Measurements from ENCODE around the gene TRAM2. TPM values are rescaled to one million over a fixed set of nuclear protein-coding genes. Genes with fewer than 3 reads are reported as not detected.

The TRAM2 gene
- total RNA-seq, 4 donors from 2014 or later, result 13.3 to 23.8 (median 18.5) TPM

GRCh38 chr6:52523378-52524142, 53.3 kb downstream of the TRAM2 start:
- Histone ChIP-seq H3K9me3 (no peaks in the 10 kb centered on the region), H3K4me3 (no peak overlapping the region), H3K36me3 (peaks cover 0 to 6% (median 0%) of the 10 kb centered on the region in 4 donors), H3K27ac (replicated peaks in 1 of 4) (peak overlapping the region in 3 of 4 donors; percentile 66 to 80 (median 75)), H3K4me1 (peaks cover 37 to 51% (median 50%) of the 10 kb centered on the region in 4 donors), H3K27me3 (no peaks in the 10 kb centered on the region)
- intact Hi-C loops (cut with DNase I), result no loop called here
- TF ChIP-seq POLR2A (IDR thresholded peaks at IDR 0.05; ENCODE audit: low read depth) (no peak), EP300 (IDR thresholded peaks at IDR 0.05) (no peak)
- 66% methylated on average over 6 of the region's 6 CpGs for WGBS
- no peak for DNase-seq (ENCODE audit: extremely low spot score)

GRCh38 chr6:52522655-52523054, 54.2 kb downstream of the TRAM2 start:
- no peak for DNase-seq (ENCODE audit: extremely low spot score)
- no peak overlapping the region for H3K4me3 ChIP-seq
- WGBS, result 68% methylated on average over 3 of the region's 3 CpGs
- H3K9me3 ChIP-seq, result no peaks in the 10 kb centered on the region
- H3K27ac ChIP-seq (replicated peaks in 1 of 4), result peak overlapping the region; percentile 60 to 80 (median 70)
- peaks cover 46 to 60% (median 59%) of the 10 kb centered on the region in 4 donors for H3K4me1 ChIP-seq
- no peaks in the 10 kb centered on the region for H3K36me3 ChIP-seq
- intact Hi-C loops (cut with DNase I), result no loop called here
- H3K27me3 ChIP-seq, result no peaks in the 10 kb centered on the region
- TF ChIP-seq POLR2A (IDR thresholded peaks at IDR 0.05; ENCODE audit: low read depth) (no peak), EP300 (IDR thresholded peaks at IDR 0.05) (no peak), CTCF (IDR thresholded peaks at IDR 0.05) (no peak), POLR2AphosphoS5 (IDR thresholded peaks at IDR 0.05) (peak in 1 of 2 donors; percentile 21)

- Histone ChIP-seq H3K27me3 (no peaks in the 10 kb centered on the region), H3K4me1 (peaks cover 50 to 65% (median 63%) of the 10 kb centered on the region in 4 donors), H3K27ac (replicated peaks in 1 of 4) (peak overlapping the region; percentile 60 to 80 (median 70)), H3K4me3 (no peak overlapping the region), H3K9me3 (no peaks in the 10 kb centered on the region), H3K36me3 (no peaks in the 10 kb centered on the region)
- intact Hi-C loops (cut with DNase I), result no loop called here
- peak; percentile 28 to 56 for TF ChIP-seq POLR2AphosphoS5 (IDR thresholded peaks at IDR 0.05)
- no peak for TF ChIP-seq POLR2A (IDR thresholded peaks at IDR 0.05; ENCODE audit: low read depth)
- no peak for TF ChIP-seq EP300 (IDR thresholded peaks at IDR 0.05)
- TF ChIP-seq CTCF (IDR thresholded peaks at IDR 0.05), result no peak
- 28% methylated on average over 7 of the region's 7 CpGs for WGBS
- DNase-seq (ENCODE audit: extremely low spot score), result no peak
Measured at GRCh38 chr6:52522151-52522626, 54.7 kb downstream of the TRAM2 start.

GRCh38 chr6:52519618-52520017, 57.2 kb downstream of the TRAM2 start:
- WGBS, result 93% methylated on average over 4 of the region's 4 CpGs
- Histone ChIP-seq H3K36me3 (peaks cover 0 to 18% (median 11%) of the 10 kb centered on the region in 4 donors), H3K4me1 (peaks cover 53 to 91% (median 88%) of the 10 kb centered on the region in 4 donors), H3K9me3 (no peaks in the 10 kb centered on the region), H3K27me3 (no peaks in the 10 kb centered on the region), H3K27ac (replicated peaks in 1 of 4) (peak overlapping the region in 1 of 4 donors; percentile 89), H3K4me3 (no peak overlapping the region)
- TF ChIP-seq POLR2A (IDR thresholded peaks at IDR 0.05; ENCODE audit: low read depth) (no peak), EP300 (IDR thresholded peaks at IDR 0.05) (no peak), POLR2AphosphoS5 (IDR thresholded peaks at IDR 0.05) (no peak), CTCF (IDR thresholded peaks at IDR 0.05) (no peak)
- intact Hi-C loops (cut with DNase I), result loop anchor here (5.0 kb wide), 1 partner anchor 102 kb away; no protein-coding TSS in a partner anchor
- DNase-seq (ENCODE audit: extremely low spot score), result no peak

- Histone ChIP-seq H3K9me3 (no peaks in the 10 kb centered on the region), H3K4me1 (peaks cover 60 to 96% (median 93%) of the 10 kb centered on the region in 4 donors), H3K27me3 (no peaks in the 10 kb centered on the region), H3K36me3 (peaks cover 0 to 25% (median 16%) of the 10 kb centered on the region in 4 donors), H3K4me3 (peak overlapping the region in 2 of 4 donors; percentile 6 to 16), H3K27ac (replicated peaks in 1 of 4) (peak overlapping the region; percentile 79 to 89 (median 86))
- no peak for TF ChIP-seq CTCF (IDR thresholded peaks at IDR 0.05)
- no peak for TF ChIP-seq EP300 (IDR thresholded peaks at IDR 0.05)
- TF ChIP-seq POLR2AphosphoS5 (IDR thresholded peaks at IDR 0.05), result no peak
- TF ChIP-seq POLR2A (IDR thresholded peaks at IDR 0.05; ENCODE audit: low read depth), result no peak
- WGBS, result 75% methylated on average over 13 of the region's 13 CpGs
- DNase-seq (ENCODE audit: extremely low spot score), result no peak
- intact Hi-C loops (cut with DNase I), result loop anchor here (5.0 kb wide), 1 partner anchor 101 kb away; no protein-coding TSS in a partner anchor
Measured at GRCh38 chr6:52518279-52518945, 58.4 kb downstream of the TRAM2 start.
